Measurements from ENCODE around the gene SCNN1B. TPM values are rescaled to one million over a fixed set of nuclear protein-coding genes. Genes with fewer than 3 reads are reported as not detected.
"Not testable (repeated sequence)": the region's sequence is repeated elsewhere in the genome, so short reads cannot be mapped to it uniquely, and the experiment has no call there.

The SCNN1B gene
- total RNA-seq, 1 experiment from 2014 or later, result 2.5 TPM

DNA sequence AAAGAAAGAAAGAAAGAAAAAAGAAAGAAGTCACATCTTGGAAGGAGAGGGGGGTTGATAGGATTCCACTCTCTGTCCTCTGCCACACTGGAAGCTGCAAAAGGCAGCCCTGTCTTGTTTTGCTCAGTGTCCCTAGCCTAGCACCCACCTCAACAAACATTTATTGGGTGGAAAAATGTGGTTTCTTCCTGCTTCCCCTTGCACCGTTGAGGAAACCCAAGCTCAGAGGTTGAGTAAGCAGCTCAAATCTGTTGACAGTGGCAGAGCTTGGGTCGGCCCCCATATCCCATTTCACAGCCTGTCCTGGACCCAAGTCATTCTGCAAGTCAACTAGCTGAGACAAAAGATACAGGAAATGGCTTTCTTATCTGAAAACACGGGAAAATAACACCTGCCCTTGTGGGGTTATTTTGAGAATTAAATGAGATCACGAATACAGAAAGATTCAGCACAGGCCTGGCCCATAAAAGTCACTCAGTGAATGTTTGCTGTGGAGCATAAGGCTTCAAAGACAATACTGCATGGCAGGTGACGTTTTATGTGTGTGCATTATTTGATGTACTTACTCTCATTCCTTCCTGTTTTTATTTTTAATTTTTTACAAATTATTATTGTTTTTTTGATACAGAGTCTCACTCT lies 63.6 kb downstream of the SCNN1B start:
- no TSS peak for BruUV-seq (replicated peaks)

GRCh38 chr16:23366341-23366740 lies 64.2 kb downstream of the SCNN1B start:
- intact Hi-C loops (cut with micrococcal nuclease; ENCODE audit: unreplicated experiment), result not testable (repeated sequence)

More for the DNA sequence above, 63.6 kb downstream of the SCNN1B start:
- no peaks in the 10 kb centered on the region for H3K36me3 ChIP-seq (ENCODE audit: insufficient read depth, low read length, poor library complexity, severe bottlenecking)
- H3K4me3 ChIP-seq (ENCODE audit: low read depth, low read length, poor library complexity, severe bottlenecking), result no peak overlapping the region
- CTCF ChIA-PET, result no interaction called here
- POLR2A ChIA-PET (ENCODE audit: low non-redundant PET), result no interaction called here
- H3K27ac ChIP-seq (ENCODE audit: low read depth, low read length, poor library complexity, severe bottlenecking), result no peak overlapping the region
- intact Hi-C loops (cut with micrococcal nuclease; ENCODE audit: unreplicated experiment), result no loop called here
- H3K4me1 ChIP-seq (ENCODE audit: insufficient read depth, low read length, poor library complexity, severe bottlenecking), result no peaks in the 10 kb centered on the region
- no peaks in the 10 kb centered on the region for H3K27me3 ChIP-seq (replicated peaks; ENCODE audit: insufficient read depth, low read depth, low read length, poor library complexity)
- no peak for TF ChIP-seq EZH2 (IDR thresholded peaks at IDR 0.05; ENCODE audit: borderline replicate concordance, low read depth, low read length, poor library complexity, severe bottlenecking)
- TF ChIP-seq, protein P1, sequence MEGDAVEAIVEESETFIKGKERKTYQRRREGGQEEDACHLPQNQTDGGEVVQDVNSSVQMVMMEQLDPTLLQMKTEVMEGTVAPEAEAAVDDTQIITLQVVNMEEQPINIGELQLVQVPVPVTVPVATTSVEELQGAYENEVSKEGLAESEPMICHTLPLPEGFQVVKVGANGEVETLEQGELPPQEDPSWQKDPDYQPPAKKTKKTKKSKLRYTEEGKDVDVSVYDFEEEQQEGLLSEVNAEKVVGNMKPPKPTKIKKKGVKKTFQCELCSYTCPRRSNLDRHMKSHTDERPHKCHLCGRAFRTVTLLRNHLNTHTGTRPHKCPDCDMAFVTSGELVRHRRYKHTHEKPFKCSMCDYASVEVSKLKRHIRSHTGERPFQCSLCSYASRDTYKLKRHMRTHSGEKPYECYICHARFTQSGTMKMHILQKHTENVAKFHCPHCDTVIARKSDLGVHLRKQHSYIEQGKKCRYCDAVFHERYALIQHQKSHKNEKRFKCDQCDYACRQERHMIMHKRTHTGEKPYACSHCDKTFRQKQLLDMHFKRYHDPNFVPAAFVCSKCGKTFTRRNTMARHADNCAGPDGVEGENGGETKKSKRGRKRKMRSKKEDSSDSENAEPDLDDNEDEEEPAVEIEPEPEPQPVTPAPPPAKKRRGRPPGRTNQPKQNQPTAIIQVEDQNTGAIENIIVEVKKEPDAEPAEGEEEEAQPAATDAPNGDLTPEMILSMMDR (conservative IDR thresholded peaks at IDR 0.05; ENCODE audit: low read depth, low read length), result no peak
- no peak for DNase-seq (ENCODE audit: low spot score)
- no peaks in the 10 kb centered on the region for H3K9me3 ChIP-seq (ENCODE audit: low read depth, low read length, poor library complexity, severe bottlenecking)

DNA sequence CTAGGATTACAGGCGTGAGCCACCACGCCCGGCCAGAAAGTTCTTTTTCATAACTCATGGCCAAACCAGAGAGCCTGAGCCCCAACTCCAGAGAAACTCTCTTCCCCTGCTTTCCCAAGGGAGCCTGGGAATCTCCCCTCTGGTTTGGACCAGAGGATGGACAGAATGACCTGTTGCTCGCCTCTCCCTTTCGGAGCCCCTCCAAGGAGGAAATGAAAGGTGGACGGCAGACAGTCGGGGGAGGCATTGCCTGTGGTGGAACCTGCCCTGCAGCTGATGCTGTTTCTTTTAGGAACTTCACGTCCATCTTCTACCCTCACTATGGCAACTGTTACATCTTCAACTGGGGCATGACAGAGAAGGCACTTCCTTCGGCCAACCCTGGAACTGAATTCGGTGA lies 65.5 kb downstream of the SCNN1B start:
- no TSS peak for BruUV-seq (replicated peaks)

More at GRCh38 chr16:23366341-23366740, 64.2 kb downstream of the SCNN1B start:
- H3K9me3 ChIP-seq (ENCODE audit: low read depth, low read length, poor library complexity, severe bottlenecking); DNase-seq (ENCODE audit: low spot score); POLR2A ChIA-PET (ENCODE audit: low non-redundant PET); H3K4me3 ChIP-seq (ENCODE audit: low read depth, low read length, poor library complexity, severe bottlenecking); H3K4me1 ChIP-seq (ENCODE audit: insufficient read depth, low read length, poor library complexity, severe bottlenecking); CTCF ChIA-PET; H3K27me3 ChIP-seq (replicated peaks; ENCODE audit: insufficient read depth, low read depth, low read length, poor library complexity); H3K36me3 ChIP-seq (ENCODE audit: insufficient read depth, low read length, poor library complexity, severe bottlenecking); H3K27ac ChIP-seq (ENCODE audit: low read depth, low read length, poor library complexity, severe bottlenecking); BruUV-seq (replicated peaks): not testable (repeated sequence)

More for the DNA sequence above, 65.5 kb downstream of the SCNN1B start:
- POLR2A ChIA-PET (ENCODE audit: low non-redundant PET), result no interaction called here
- Histone ChIP-seq H3K4me1 (ENCODE audit: insufficient read depth, low read length, poor library complexity, severe bottlenecking) (no peaks in the 10 kb centered on the region), H3K4me3 (ENCODE audit: low read depth, low read length, poor library complexity, severe bottlenecking) (no peak overlapping the region), H3K27ac (ENCODE audit: low read depth, low read length, poor library complexity, severe bottlenecking) (no peak overlapping the region), H3K27me3 (replicated peaks; ENCODE audit: insufficient read depth, low read depth, low read length, poor library complexity) (no peaks in the 10 kb centered on the region), H3K9me3 (ENCODE audit: low read depth, low read length, poor library complexity, severe bottlenecking) (no peaks in the 10 kb centered on the region), H3K36me3 (ENCODE audit: insufficient read depth, low read length, poor library complexity, severe bottlenecking) (no peaks in the 10 kb centered on the region)
- no peak for DNase-seq (ENCODE audit: low spot score)
- CTCF ChIA-PET, result no interaction called here
- TF ChIP-seq, protein P1 (conservative IDR thresholded peaks at IDR 0.05; ENCODE audit: low read depth, low read length), result no peak
- TF ChIP-seq EZH2 (IDR thresholded peaks at IDR 0.05; ENCODE audit: borderline replicate concordance, low read depth, low read length, poor library complexity, severe bottlenecking), result no peak
- intact Hi-C loops (cut with micrococcal nuclease; ENCODE audit: unreplicated experiment), result no loop called here
